SK-N-MC (cell line): ENCODE results near the gene CHST15.

ENCODE experiments used
- EZH2 ChIP-seq: fragments of 200-600 bp; sonication (generic); IDR thresholded peaks from one replicate; pipeline ENCODE4 v1.6.1; 2017; ENCODE audit warnings: antibody characterized with exemption
- POLR2AphosphoS5 ChIP-seq: IDR thresholded peaks from 2 replicates; pipeline ENCODE4 v1.6.1; 2012; ENCODE audit warnings: mild to moderate bottlenecking, low read depth, low read length, borderline replicate concordance

- TF ChIP-seq EZH2 (no peak), POLR2AphosphoS5 (no peak)
Observed at GRCh38 chr10:124082555-124082954, 10.8 kb downstream of the CHST15 start.
